G401 (cell line): ENCODE results near the gene MRPL36. TPM values are rescaled to one million over a fixed set of nuclear protein-coding genes. Genes with fewer than 3 reads are reported as not detected.

Experiments used
- DNase-seq: peaks from one replicate; pipeline ENCODE4 v3.0.0-alpha.2; 2015; ENCODE audit warnings: low spot score
- in situ Hi-C: cut with HindIII; loops from 2 replicates; pipeline ENCODE4 v1.10.0; 2016; ENCODE audit warnings: low sequenced_read_pairs, mixed read lengths
- total RNA-seq: library from RNA; depleted of rRNA; stranded (reverse); fragments of >200 nt; shearing (Covaris generic); gene quantifications from 2 replicates; pipeline ENCODE4 v1.2.3, GENCODE V29; 2014

MRPL36 gene
- total RNA-seq, 1 experiment from 2014 or later: 39.4 TPM

DNA sequence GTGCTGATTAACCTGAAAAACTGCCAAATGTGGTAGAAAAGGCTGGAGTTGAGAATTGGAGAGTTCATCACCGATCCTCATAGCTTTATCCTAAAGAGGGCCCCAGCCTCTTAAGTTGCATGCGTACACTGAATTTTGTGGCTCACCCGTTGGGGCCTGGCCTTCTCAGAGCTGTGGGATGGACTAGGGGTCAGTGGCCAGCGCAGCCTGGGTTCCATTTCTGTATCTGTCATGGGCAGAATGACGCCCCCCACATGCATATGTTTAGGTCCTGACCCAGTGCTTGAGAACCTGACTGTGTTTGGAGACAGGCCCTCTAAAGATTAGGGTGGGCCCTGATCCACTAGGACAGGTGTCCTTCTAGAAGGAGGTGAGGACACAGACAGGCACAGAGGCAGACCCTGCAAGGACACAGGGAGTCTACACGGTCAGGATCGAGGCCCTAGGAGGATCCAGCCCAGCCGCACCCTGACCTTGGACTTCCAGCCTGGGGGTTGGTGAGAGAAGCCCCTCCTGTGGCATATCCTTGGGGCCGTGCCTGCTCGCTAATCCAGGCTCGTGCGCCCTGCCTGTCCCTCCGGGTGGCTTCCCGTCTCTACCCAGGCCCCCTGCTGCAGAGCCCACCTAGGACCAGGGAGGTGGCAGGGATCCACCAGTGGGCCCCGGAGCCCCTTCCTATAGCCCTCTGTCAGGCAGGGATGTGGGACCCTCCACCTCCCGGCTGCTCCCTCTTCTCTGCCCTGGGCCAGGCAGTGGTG, 33.8 kb upstream of the MRPL36 start:
- in situ Hi-C loops: no loop called here
- DNase-seq: no peak

- in situ Hi-C loops: no loop called here
- no peak for DNase-seq
Measured at GRCh38 chr5:1832511-1833250, 33.0 kb upstream of the MRPL36 start.

DNA sequence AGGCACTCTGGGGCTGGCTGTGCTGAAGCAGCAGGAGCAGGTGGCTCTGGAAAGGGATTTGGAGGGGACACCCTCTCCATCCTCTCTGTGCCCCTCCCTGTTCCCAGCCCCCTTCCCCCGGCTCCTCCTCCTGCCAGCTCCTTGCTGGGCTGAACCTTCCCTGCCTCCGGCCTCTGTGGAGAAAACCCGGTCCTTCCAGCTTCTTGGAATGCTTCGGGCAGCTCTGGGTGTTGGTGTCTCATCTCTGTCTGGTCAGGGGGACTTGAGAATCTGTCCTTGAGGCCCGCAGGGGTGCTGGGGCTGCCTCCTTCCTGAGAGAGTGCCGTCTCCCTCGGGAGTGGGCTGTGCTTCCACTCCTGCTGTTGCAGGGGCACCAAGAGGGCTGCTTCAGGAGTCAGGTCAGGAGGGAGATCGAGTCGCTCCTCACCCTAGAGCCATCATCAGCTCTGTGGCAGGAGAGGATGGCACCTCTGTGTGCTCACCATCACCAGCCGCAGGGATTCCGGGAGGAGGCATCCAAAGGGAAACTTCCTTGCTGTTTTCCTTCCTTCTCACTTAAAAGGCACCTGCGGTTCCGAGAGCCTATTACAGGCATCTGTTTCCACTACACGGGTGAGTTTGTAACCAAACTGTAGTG, 32.2 kb upstream of the MRPL36 start:
- in situ Hi-C loops: no loop called here
- no peak for DNase-seq

DNA sequence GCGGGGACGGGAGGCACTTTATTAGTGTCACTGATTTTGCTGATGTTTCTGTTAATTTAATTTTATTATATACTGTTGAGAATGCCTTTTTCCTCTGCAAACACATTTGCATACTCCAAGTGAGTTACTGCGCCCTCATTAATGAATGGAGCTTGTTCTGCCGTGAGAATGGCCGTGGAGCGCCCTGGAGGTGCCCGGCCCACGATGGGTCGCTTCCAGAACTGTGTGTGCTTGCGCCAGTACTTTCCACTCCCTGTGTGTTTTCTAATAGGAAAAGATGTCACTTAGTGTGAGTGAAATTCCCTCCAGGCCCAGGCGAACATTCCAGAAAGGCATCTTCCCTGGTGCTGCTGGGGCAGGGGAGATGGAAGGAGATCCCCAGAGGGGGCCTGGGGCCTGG, 31.6 kb upstream of the MRPL36 start:
- no peak for DNase-seq
- in situ Hi-C loops: no loop called here

- no peak for DNase-seq
- in situ Hi-C loops: no loop called here
Measured at GRCh38 chr5:1830571-1831228, 31.1 kb upstream of the MRPL36 start.

- DNase-seq: no peak
- in situ Hi-C loops: no loop called here
Measured at GRCh38 chr5:1827886-1828397, 28.3 kb upstream of the MRPL36 start.

- in situ Hi-C loops: no loop called here
- no peak for DNase-seq
Measured at GRCh38 chr5:1827025-1827885, 27.6 kb upstream of the MRPL36 start.

- in situ Hi-C loops: no loop called here
- DNase-seq: no peak
Measured at GRCh38 chr5:1826235-1826980, 26.8 kb upstream of the MRPL36 start.

GRCh38 chr5:1824903-1825841, 25.5 kb upstream of the MRPL36 start:
- in situ Hi-C loops: no loop called here
- DNase-seq: no peak

DNA sequence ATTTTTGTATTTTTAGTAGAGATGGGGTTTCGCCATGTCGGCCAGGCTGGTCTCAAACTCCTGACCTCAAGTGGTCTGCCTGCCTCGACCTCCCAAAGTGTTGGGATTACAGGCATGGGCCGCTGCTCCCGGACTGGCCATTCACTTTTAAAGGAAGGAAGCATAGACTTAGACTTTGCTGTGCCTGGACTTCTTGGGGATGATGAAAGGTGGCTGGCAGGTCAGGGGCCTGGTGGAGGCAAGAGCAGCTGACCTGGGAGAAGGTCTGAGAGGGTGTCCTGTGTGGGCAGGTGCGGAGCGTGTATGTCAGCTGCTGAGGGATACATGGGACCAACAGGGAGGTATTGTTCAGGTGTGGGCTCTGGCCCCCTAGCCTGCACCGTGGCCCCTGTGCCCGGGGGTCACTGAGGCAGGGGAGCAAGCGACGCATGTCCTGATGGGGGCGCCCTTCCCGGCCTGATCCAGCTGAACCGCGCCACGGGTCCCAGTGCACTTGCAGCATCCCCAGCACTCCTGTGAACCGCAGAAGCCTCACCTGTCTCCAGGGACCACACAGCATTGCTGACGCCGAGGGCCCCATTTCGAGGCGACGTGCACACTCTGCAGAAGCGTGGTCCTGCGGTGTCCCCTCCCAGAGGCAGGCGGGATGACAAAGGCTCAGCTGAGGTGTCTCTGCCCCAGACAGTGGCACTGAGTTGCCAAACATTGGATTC, 24.6 kb upstream of the MRPL36 start:
- in situ Hi-C loops: no loop called here
- no peak for DNase-seq

DNA sequence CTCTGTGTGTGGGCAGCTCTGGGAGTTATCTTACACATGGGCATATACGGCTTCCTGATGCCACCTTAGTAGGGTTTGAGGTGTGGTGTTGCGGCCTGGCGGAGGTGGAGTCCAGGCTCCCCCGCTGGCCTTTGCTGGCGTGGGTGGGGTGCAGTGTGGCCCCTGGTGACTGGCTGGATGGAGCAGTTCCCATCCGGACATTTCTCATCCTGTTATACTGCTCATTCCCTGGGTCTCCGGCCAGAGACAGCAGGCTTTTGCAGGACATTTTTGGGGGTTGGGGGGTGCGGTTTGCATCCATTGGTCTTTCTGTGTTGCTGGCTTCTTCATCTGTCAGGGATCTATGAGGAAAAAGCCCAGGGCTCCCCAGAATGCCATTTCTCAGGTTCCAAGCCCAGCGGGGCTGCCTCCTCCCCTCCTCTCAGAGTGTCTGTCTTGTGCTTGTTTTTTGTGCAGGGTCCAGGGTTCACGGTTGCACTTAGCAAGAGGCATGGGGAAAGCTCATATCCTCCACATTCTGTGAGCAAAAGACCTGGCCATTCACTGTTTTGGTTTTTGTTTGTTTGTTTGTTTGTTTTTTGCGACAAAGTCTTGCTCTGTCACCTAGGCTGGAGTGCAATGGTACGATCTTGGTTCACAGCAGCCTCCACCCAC, 23.9 kb upstream of the MRPL36 start:
- DNase-seq: no peak
- in situ Hi-C loops: no loop called here

DNA sequence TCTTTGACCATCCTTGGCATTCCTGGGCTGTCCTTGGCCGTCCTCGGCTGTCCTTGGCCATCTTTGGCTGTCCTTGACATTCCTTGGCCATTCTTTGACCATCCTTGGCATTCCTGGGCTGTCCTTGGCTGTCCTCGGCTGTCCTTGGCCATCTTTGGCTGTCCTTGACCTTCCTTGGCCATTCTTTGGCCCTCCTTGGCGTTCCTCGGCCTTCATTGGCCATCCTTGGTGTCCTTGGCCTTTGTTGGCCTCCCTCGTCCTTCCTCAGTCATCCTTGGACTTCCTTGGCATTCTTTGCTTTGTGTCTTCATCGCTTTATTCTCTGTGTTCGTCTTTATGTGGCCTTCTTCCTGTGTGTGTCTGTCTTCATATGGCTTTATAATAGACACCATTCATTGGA, 22.2 kb upstream of the MRPL36 start:
- DNase-seq: no peak
- in situ Hi-C loops: no loop called here

DNA sequence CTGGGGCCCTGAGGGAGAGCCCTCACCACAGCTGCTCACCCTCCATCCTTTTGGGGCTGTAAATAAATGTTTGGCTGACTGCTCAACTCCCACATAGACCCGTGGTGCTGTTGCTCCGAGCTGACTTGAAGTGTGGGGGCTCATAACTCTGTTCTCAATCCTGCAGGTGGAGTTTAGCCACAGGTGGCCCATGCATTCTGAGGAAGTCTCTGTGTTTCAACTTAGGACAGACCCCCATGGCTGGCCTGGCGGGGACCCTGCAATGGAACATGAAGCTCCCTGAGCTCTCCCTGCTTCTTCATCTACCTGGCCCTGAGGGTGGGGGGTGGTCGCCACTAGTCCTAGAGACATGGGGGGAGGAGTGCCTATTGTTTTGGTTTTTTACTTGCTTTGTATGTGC, 21.3 kb upstream of the MRPL36 start:
- in situ Hi-C loops: no loop called here
- DNase-seq: no peak

- in situ Hi-C loops: no loop called here
- DNase-seq: no peak
Measured at GRCh38 chr5:1820381-1820780, 20.7 kb upstream of the MRPL36 start.

DNA sequence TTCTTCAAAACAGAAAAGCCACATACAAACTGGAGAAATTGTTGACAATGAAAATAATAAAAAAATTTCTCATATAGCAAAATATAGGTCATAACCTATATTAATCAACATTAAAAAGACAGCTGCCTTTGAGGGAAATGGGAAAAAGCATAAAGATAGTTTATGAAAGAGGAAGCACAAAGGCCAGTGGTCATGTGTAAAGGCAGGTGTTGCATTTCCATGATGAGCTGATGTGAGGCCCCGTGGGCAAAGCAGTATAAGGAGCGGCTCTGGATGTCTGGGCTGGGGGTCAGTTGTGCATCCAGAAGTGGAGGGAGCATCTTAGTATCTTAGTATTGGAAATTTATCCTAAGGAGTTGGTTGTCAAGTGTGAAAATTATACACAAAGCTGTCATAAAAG, 19.8 kb upstream of the MRPL36 start:
- DNase-seq: no peak
- in situ Hi-C loops: no loop called here

DNA sequence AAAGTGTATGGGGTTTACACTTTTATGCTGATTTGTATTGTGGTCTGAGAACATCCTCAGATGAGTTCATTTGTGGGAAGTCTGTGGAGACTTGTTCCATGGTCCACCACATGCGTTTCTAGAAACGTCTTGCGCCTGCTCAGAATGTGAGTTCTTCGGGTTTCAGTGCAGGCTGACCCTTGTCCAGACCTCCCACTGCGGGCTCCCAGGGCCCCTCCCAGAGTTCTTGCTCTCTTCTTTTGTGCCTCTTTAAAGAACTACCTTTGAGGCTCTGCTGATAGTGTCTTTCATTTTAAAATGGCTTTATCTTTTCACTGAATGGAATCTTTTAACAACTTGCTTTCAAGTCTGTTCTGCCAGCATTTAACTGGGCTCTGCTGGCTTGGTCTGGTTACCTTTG, 19.1 kb upstream of the MRPL36 start:
- no peak for DNase-seq
- in situ Hi-C loops: no loop called here
